Osteoblast (primary cell): ENCODE data around the gene KLHL29. TPM values are rescaled to one million over a fixed set of nuclear protein-coding genes. Genes with fewer than 3 reads are reported as not detected.

Experiments
- DNase-seq: peaks from one replicate; pipeline ENCODE4 v3.0.0; 2011; ENCODE audit warnings: low spot score, mixed read lengths; ENCODE audit not compliant: insufficient read length; ENCODE audit errors: missing footprints
- H2AFZ ChIP-seq: 2 replicates; pipeline ENCODE4 v1.6.0; 2011; ENCODE audit warnings: mild to moderate bottlenecking, low read length
- H3K27ac ChIP-seq: 2 replicates; pipeline ENCODE4 v1.5.1; 2011; ENCODE audit warnings: mild to moderate bottlenecking, low read depth, low read length, moderate library complexity
- H3K27me3 ChIP-seq: 2 replicates; pipeline ENCODE4 v1.6.0; 2012; ENCODE audit warnings: mild to moderate bottlenecking, control low read depth, inconsistent platforms, low read length, moderate library complexity; ENCODE audit not compliant: insufficient read depth
- H3K36me3 ChIP-seq: 2 replicates; pipeline ENCODE4 v1.5.1; 2011; ENCODE audit warnings: mild to moderate bottlenecking, low read length, control low read depth, moderate library complexity; ENCODE audit not compliant: insufficient read depth
- H3K4me1 ChIP-seq: 2 replicates; pipeline ENCODE4 v1.5.1; 2011; ENCODE audit warnings: mild to moderate bottlenecking, low read length, control low read depth, moderate library complexity; ENCODE audit not compliant: insufficient read depth
- H3K4me2 ChIP-seq: 2 replicates; pipeline ENCODE4 v1.6.0; 2011; ENCODE audit warnings: mild to moderate bottlenecking, low read length; ENCODE audit not compliant: insufficient read depth
- H3K4me3 ChIP-seq: fragments of 200-600 bp; sonication (generic); 3 replicates; pipeline ENCODE4 v1.5.1; 2012; ENCODE audit warnings: mild to moderate bottlenecking, low read length, inconsistent platforms; ENCODE audit not compliant: insufficient read depth
- H3K79me2 ChIP-seq: 2 replicates; pipeline ENCODE4 v1.6.0; 2012; ENCODE audit warnings: mild to moderate bottlenecking, low read length, control low read depth, inconsistent platforms; ENCODE audit not compliant: insufficient read depth
- H3K9me3 ChIP-seq: 2 replicates; pipeline ENCODE4 v1.5.1; 2011; ENCODE audit warnings: low read depth, low read length, control low read depth
- H4K20me1 ChIP-seq: 2 replicates; pipeline ENCODE4 v1.6.0; 2012; ENCODE audit warnings: mild to moderate bottlenecking, low read length, control low read depth; ENCODE audit not compliant: insufficient read depth
- CTCF ChIP-seq: IDR thresholded peaks from 2 replicates; pipeline ENCODE4 v1.5.1; 2011; ENCODE audit warnings: mild to moderate bottlenecking, low read depth, low read length, moderate library complexity; ENCODE audit errors: extremely low read depth
- total RNA-seq: library from RNA; depleted of rRNA; stranded (reverse); fragments of >200 nt; gene quantifications from 2 replicates; pipeline ENCODE4 v1.2.3, GENCODE V29; 2012

The KLHL29 gene
- total RNA-seq, 1 donor, result 3.3 TPM

GRCh38 chr2:23568211-23568610, 183.2 kb downstream of the KLHL29 start:
- Histone ChIP-seq H3K9me3 (no peaks in the 10 kb centered on the region), H3K4me3 (no peak overlapping the region), H3K27ac (no peak overlapping the region), H3K27me3 (no peaks in the 10 kb centered on the region), H3K4me2 (no peak overlapping the region), H4K20me1 (peaks cover 9% of the 10 kb centered on the region), H2AFZ (no peak overlapping the region), H3K4me1 (peaks cover 15% of the 10 kb centered on the region), H3K79me2 (no peaks in the 10 kb centered on the region), H3K36me3 (no peaks in the 10 kb centered on the region)
- TF ChIP-seq CTCF, result no peak
- peak; percentile 55 for DNase-seq

- no peaks in the 10 kb centered on the region for H3K9me3 ChIP-seq
- H3K79me2 ChIP-seq, result no peaks in the 10 kb centered on the region
- TF ChIP-seq CTCF, result no peak
- no peaks in the 10 kb centered on the region for H3K27me3 ChIP-seq
- H3K4me1 ChIP-seq, result peaks cover 10% of the 10 kb centered on the region
- H3K36me3 ChIP-seq, result no peaks in the 10 kb centered on the region
- H3K27ac ChIP-seq, result no peak overlapping the region
- DNase-seq, result peak; percentile 77
- H3K4me3 ChIP-seq, result no peak overlapping the region
- H3K4me2 ChIP-seq, result no peak overlapping the region
- no peak overlapping the region for H2AFZ ChIP-seq
- H4K20me1 ChIP-seq, result peaks cover 9% of the 10 kb centered on the region
These were observed 183.7 kb downstream of the KLHL29 start for GRCh38 chr2:23568626-23569190.

GRCh38 chr2:23569761-23570365, 184.9 kb downstream of the KLHL29 start:
- DNase-seq, result peak; percentile 4
- no peaks in the 10 kb centered on the region for H3K79me2 ChIP-seq
- H3K27me3 ChIP-seq, result no peaks in the 10 kb centered on the region
- H3K9me3 ChIP-seq, result no peaks in the 10 kb centered on the region
- H3K27ac ChIP-seq, result no peak overlapping the region
- no peak for TF ChIP-seq CTCF
- no peaks in the 10 kb centered on the region for H3K4me1 ChIP-seq
- H3K36me3 ChIP-seq, result no peaks in the 10 kb centered on the region
- H3K4me2 ChIP-seq, result no peak overlapping the region
- H3K4me3 ChIP-seq, result no peak overlapping the region
- peaks cover 5% of the 10 kb centered on the region for H4K20me1 ChIP-seq
- H2AFZ ChIP-seq, result no peak overlapping the region

GRCh38 chr2:23571085-23571484, 186.1 kb downstream of the KLHL29 start:
- Histone ChIP-seq H3K79me2 (no peaks in the 10 kb centered on the region), H2AFZ (no peak overlapping the region), H3K27ac (no peak overlapping the region), H3K4me1 (no peaks in the 10 kb centered on the region), H3K4me3 (no peak overlapping the region), H3K9me3 (no peaks in the 10 kb centered on the region), H3K4me2 (no peak overlapping the region), H3K27me3 (no peaks in the 10 kb centered on the region), H3K36me3 (no peaks in the 10 kb centered on the region), H4K20me1 (peaks cover 3% of the 10 kb centered on the region)
- TF ChIP-seq CTCF, result no peak
- no peak for DNase-seq
